HG02970 (cell line): ENCODE data around the gene ZNF79.

ENCODE experiments used
- ATAC-seq: cut with Tn5 transposase; IDR thresholded peaks from one replicate; pipeline ENCODE4 v1.9.1; 2021; ENCODE audit warnings: mild to moderate bottlenecking, moderate library complexity, moderate number of reproducible peaks; ENCODE audit not compliant: unreplicated experiment, low FRiP score

Gene ZNF79

DNA sequence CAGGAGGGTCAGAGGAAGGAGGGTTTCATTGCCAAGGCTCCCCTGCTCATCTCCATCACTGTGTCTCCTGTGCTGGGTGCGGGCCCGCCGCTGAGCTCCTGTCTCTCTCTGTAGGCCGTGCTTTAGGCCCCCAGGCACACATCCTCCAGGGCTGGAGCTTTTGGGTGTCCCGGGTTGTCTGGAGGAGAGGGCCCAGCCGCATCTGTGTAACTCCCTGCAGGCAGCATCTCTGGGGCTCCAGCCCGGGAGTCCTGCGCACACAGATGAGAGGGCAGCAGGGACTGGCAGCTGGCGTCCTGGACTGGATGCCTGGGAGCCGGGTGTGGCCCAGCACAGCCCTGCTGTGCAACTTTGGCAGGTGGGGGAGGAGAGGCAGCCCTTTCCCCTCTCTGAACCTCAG is 67.3 kb downstream of the ZNF79 start:
- no peak for ATAC-seq

GRCh38 chr9:127492616-127493015 is 68.4 kb downstream of the ZNF79 start:
- no peak for ATAC-seq

DNA sequence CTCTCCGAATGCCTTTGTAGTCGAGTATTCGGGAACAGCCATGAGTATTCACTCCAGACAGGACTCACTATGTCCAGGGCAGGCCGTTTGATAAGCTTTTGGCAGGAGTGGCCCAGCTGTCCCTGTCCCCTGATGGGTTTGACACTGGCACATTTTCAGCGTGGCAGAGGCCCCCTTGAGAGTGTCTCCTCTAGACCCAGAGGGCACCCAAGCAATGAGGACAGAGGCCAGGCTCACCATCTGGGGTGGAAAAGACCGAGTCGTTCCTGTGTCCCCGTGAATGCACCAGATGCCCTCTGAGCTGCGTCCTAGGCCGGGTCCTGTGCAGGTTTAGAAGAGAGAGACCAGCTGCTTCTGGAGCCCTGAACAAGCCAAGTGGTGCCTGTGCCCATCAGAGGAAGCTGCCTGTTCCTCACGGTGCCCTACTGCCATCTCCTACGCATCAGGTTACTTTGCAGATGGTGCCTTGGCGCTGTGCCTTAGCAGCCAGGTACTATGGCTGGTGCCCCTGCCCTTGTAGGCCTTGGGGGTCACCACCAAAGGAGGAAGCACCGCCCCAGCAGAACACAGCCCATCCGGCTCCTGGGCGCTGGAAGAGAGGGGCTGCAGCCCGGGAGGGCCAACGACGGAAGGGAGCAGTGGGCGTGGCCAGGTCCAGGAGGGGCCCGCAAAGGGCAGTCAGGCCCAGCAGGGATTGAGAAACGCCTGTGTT is 69.6 kb downstream of the ZNF79 start:
- no peak for ATAC-seq

GRCh38 chr9:127494304-127494702 is 70.1 kb downstream of the ZNF79 start:
- no peak for ATAC-seq
